AG09309 (cell line): ENCODE measurements around the gene NDUFA5.
"Not testable (repeated sequence)": the region's sequence is repeated elsewhere in the genome, so short reads cannot be mapped to it uniquely, and the experiment has no call there.

ENCODE experiments used
- DNase-seq: peaks from one replicate; pipeline ENCODE4 v3.0.0-alpha.2; 2010; ENCODE audit warnings: low read depth
- H3K4me3 ChIP-seq: 2 replicates; pipeline ENCODE4 v1.5.1; 2011; ENCODE audit warnings: mild to moderate bottlenecking, low read depth, low read length, moderate library complexity; ENCODE audit not compliant: control insufficient read depth
- TF ChIP-seq, protein P1 (sequence below): IDR thresholded peaks from 2 replicates; pipeline ENCODE4 v1.5.1; 2011; ENCODE audit warnings: mild to moderate bottlenecking, low read depth, low read length, inconsistent platforms; ENCODE audit not compliant: insufficient read depth, control insufficient read depth; ENCODE audit errors: missing control alignments

The NDUFA5 gene

DNA sequence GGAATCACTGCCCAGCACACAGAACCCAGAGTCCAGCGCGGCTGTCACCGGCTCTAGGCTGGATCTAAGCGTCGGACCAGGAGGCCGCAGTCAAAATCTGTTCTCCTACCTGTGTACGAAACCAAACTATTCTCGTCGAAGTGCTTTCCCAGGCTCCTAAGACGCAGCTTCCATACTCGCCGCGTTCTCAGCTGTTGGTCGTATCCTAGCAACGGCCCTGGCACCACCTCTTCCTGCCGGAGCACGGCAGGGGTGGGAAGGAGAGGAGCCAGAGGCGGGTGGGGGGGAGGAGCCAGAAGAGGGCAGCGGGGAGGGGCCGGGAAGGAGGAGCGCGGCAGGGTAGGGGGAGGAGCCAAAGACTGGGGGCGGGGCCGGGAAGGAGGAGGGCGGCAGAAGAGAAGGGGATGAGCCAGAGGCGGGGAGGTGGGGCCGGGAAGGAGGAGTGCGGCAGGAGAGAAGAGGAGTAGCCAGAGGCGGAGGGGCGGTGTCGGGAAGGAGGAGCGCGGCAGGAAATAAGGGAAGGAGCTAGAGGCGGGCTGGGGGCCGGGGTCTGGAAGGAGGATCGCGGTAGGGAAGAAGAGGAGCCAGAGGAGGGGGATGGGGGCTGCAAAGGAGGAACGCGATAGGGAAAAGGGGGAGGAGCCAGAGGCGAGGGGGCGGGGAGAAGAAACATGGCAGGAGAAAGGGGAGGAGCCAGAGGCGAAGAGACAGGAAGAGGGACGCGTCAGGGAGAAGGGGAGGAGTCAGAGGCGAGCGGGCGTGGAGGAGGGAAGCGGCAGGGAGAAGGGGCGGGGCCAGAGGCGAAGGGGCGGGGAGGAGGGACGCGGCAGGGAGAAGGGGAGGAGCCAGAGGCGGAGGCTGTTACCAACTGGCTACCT, 23.0 kb downstream of the NDUFA5 start, which contains the start of gene IQUB:
TSS of gene IQUB (minus strand) at position 213 of the 878 bp plus-strand sequence. CDS start 22,255 bp downstream, outside the sequence.
- TF ChIP-seq, protein P1, sequence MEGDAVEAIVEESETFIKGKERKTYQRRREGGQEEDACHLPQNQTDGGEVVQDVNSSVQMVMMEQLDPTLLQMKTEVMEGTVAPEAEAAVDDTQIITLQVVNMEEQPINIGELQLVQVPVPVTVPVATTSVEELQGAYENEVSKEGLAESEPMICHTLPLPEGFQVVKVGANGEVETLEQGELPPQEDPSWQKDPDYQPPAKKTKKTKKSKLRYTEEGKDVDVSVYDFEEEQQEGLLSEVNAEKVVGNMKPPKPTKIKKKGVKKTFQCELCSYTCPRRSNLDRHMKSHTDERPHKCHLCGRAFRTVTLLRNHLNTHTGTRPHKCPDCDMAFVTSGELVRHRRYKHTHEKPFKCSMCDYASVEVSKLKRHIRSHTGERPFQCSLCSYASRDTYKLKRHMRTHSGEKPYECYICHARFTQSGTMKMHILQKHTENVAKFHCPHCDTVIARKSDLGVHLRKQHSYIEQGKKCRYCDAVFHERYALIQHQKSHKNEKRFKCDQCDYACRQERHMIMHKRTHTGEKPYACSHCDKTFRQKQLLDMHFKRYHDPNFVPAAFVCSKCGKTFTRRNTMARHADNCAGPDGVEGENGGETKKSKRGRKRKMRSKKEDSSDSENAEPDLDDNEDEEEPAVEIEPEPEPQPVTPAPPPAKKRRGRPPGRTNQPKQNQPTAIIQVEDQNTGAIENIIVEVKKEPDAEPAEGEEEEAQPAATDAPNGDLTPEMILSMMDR: no peak
- peak within 1 kb of the TSS; percentile 86 for H3K4me3 ChIP-seq
- peak; percentile 84 for DNase-seq

DNA sequence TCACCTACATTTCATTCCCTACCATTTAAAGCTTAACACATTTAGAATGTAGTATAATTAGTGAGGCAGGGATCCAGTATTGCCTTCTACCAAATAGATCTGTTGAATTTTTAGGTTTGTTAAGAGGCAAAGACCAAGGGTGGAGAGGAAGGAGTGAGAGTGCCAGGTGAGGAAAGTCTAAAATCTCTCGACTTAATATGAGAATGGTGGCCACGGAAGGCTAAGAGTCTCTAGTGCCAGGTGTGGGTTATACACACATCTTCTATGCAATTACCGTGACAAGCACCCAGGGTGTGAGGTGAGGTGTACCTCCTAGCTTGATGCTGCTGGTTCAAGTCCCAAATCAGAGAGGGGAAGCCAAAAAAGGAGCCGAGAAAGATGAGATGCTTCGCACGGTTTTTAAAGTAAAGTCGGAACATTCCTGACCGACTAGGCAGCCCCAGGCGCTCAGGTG, 23.7 kb downstream of the NDUFA5 start:
- H3K4me3 ChIP-seq: peak overlapping the region; percentile 86
- no peak for DNase-seq
- TF ChIP-seq, protein P1: no peak

DNA sequence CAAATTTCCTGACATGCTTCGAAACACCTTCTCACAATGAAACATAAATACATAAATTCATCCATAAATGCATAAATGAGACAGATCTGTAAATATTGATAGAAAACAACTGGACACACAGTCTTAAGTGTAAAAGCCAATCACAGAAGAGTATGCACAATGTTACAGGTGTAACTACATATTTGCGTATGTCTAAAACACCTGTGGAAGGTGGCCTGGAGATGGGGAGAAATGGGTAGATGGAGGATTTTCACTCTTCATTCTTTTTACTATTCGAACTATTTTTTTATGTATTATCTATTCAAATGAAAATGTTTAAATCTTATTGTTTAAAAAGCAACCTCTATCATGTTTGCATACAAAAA, 24.1 kb downstream of the NDUFA5 start:
- no peak for DNase-seq
- TF ChIP-seq, protein P1: no peak
- H3K4me3 ChIP-seq: no peak overlapping the region

DNA sequence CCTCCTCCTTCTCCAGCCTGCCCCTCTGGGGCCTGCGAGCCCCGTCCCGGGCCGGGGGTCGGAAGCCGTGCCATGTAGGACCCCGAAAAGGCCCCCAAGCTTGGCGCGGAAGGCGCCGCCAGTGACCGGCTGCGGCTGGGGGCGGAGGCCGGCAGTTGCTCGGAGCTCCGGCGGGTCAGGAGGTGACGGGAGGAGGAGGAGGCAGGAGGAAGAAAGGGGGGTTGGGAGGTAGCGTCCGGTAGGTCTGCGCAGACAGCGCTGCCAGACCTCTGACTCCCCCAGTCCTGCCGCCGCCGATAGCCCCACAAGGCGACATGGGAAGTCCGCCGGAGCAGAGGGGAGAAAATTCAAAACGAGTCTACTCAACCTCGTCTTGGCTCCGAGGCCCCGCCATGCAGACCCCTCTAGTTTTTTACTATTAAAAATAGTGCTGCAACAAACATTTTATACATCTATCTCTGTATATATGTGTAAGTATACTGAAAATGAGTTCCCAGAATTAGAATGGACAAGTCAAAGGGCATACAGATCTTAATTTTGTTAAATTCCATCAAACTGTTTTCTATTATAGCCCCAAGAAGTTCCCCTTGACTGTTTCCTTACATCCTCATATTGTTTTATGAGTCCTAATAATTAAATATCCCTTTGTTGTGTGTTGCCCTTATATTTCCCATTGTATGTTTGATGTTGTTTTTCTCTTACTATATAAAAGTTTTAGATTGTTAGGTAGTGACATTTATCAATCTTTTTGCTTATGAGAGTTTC, 24.6 kb downstream of the NDUFA5 start:
- peak overlapping the region; percentile 25 for H3K4me3 ChIP-seq
- not testable (repeated sequence) for DNase-seq

DNA sequence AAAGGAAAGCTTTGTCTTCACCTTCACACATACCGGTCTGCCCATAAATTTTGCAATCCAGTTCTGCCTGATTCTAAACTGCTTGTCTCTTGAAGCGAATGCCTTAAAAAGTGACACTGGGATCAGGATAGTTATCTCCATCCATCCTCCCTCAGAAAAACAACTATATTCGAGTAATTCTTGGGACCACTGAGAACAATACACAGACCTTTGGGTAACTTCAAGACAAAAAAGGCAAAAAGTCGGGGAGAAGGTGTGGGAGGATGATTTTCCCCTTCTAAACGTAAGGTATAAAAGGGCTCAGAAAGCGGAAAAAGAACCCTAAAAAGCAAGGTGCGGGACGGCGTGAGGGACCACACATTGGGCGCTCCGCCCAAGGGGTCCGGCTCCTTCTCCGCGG, 25.3 kb downstream of the NDUFA5 start:
- not testable (repeated sequence) for H3K4me3 ChIP-seq, DNase-seq

DNA sequence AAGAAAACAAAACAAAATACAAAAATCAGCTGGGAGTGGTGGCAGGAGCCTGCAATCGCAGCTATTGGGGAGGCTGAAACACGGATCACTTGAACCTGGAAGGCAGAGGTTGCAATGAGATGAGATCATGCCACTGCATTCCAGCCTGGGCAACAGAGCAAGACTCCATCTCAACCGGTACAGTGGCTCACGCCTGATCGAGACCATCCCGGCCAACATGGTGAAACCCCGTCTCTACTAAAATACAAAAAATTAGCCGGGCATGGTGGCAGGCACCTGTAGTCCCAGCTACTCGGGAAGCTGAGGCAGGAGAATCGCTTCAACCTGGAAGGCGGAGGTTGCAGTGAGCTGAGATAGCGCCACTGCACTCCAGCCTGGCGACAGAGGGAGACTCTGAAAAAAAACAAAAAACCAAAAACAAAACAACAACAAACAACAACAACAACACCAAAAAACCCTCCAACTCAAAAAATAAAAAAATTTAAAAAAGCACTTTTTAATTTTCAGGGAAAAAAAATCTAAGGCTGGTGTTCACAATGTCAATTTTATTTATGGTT, 27.5 kb downstream of the NDUFA5 start:
- DNase-seq, H3K4me3 ChIP-seq: not testable (repeated sequence)

DNA sequence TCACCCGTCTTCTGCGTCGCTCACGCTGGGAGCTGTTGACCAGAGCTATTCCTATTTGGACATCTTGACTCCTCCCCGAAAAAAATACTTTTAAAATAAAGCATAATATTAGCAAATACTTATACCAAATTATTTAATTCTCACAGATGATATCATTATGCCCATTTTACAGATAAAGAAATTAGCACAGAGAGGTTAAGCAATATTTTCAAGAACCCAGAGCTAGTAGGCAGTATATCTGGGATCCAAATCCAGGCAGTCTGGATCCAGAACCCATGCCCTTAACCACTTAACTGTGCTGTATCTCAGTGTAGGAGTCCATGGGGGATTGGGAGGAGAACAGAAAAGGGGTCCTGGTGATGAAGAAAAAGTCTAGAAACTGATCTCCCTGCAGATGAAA, 29.4 kb downstream of the NDUFA5 start:
- DNase-seq: no peak
- TF ChIP-seq, protein P1: no peak
- H3K4me3 ChIP-seq: no peak overlapping the region

DNA sequence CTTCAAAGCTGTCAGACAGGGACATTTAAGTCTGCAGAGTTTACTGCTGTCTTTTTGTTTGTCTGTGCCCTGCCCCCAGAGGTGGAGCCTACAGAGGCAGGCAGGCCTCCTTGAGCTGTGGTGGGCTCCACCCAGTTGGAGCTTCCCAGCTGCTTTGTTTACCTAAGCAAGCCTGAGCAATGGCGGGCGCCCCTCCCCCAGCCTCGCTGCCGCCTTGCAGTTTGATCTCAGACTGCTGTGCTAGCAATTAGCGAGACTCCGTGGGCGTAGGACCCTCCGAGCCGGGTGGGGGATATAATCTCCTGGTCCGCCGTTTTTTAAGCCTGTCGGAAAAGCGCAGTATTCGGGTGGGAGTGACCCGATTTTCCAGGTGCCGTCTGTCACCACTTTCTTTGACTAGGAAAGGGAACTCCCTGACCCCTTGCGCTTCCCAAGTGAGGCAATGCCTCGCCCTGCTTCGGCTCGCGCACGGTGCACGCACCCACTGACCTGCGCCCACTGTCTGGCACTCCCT, 29.8 kb downstream of the NDUFA5 start:
- DNase-seq, H3K4me3 ChIP-seq: not testable (repeated sequence)

DNA sequence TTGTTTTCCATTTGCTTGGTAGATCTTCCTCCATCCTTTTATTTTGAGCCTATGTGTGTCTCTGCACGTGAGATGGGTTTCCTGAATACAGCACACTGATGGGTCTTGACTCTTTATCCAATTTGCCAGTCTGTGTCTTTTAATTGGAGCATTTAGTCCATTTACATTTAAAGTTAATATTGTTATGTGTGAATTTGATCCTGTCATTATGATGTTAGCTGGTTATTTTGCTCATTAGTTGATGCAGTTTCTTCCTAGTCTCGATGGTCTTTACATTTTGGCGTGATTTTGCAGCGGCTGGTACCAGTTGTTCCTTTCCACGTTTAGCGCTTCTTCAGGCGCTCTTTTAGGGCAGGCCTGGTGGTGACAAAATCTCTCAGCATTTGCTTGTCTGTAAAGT, 31.1 kb downstream of the NDUFA5 start:
- DNase-seq, H3K4me3 ChIP-seq: not testable (repeated sequence)
